ENCODE results near the gene PIBF1.

The PIBF1 gene, protein sequence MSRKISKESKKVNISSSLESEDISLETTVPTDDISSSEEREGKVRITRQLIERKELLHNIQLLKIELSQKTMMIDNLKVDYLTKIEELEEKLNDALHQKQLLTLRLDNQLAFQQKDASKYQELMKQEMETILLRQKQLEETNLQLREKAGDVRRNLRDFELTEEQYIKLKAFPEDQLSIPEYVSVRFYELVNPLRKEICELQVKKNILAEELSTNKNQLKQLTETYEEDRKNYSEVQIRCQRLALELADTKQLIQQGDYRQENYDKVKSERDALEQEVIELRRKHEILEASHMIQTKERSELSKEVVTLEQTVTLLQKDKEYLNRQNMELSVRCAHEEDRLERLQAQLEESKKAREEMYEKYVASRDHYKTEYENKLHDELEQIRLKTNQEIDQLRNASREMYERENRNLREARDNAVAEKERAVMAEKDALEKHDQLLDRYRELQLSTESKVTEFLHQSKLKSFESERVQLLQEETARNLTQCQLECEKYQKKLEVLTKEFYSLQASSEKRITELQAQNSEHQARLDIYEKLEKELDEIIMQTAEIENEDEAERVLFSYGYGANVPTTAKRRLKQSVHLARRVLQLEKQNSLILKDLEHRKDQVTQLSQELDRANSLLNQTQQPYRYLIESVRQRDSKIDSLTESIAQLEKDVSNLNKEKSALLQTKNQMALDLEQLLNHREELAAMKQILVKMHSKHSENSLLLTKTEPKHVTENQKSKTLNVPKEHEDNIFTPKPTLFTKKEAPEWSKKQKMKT

DNA sequence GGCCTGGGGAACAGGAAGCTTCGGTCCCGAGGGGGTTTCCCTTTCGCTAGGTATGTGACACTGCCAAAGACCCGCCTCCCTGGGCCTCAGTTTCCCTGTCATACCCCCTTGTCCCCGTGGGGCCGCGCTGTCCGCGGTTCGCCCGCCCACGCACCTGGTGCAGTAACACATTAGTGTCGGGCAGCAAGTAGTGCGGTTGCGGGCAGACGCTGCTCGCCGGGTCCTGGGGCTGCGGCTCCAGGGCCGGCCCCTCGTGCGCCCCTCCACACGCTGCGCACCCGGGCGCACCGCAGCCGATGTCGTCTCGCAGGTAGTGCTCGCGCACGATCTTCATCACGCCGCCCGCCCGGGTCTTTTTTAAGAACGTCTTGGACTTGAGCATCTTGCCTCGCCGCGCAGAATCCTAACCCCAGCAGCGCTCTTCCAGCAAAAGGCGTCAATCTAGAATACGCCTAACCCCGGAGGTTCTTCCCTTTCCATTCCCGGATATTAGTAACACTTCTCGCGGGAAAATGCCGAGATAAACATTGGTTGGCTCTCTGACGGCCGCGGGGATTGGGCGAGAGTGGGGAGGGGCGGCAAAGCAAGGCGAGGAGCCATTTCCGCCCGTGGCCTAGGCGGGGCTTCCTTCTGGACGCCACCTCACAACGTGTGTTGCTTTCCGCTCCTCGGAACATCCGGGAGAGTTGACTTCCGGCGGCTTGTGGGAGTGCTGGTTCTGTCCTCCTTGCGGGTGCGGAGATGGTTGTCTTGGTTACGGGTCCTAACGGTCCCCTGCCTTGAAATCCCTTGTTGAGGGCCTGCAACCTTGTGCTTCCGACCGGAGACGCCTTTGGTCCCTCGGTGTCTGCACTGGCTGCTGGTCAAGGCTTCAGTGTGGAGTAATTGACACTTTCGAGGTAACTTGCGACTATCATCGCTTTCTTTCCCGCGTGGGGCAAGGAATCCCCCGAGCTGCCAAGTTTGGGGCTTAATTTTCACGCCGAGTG, at the start of gene PIBF1, which contains the start of gene DIS3:
Gene PIBF1 (plus strand): TSS at position 683 of the 989 bp plus-strand sequence. CDS start 1,337 bp downstream, outside the sequence.
Gene DIS3 (minus strand): TSS at position 450 of the 989 bp plus-strand sequence. CDS start 68 bp downstream, at position 382.
- H3K27ac ChIP-seq: peak within 1 kb of the TSS; percentile 82
- peak within 1 kb of the TSS; percentile 84 to 86 for H3K4me3 ChIP-seq (ENCODE audit: low read depth in 1 of 2, low read length in 1 of 2)
- H3K9me3 ChIP-seq: no peaks in the 10 kb centered on the region
- H3K36me3 ChIP-seq: peaks cover 24% of the 10 kb centered on the region
- no peaks in the 10 kb centered on the region for H3K27me3 ChIP-seq
- peaks cover 21 to 24% of the 10 kb centered on the region in 2 experiments for H3K4me1 ChIP-seq (ENCODE audit: control insufficient read depth in 1 of 2, insufficient read depth in 1 of 2, low read depth in 1 of 2, low read length in 1 of 2)
- TF ChIP-seq, protein P1, sequence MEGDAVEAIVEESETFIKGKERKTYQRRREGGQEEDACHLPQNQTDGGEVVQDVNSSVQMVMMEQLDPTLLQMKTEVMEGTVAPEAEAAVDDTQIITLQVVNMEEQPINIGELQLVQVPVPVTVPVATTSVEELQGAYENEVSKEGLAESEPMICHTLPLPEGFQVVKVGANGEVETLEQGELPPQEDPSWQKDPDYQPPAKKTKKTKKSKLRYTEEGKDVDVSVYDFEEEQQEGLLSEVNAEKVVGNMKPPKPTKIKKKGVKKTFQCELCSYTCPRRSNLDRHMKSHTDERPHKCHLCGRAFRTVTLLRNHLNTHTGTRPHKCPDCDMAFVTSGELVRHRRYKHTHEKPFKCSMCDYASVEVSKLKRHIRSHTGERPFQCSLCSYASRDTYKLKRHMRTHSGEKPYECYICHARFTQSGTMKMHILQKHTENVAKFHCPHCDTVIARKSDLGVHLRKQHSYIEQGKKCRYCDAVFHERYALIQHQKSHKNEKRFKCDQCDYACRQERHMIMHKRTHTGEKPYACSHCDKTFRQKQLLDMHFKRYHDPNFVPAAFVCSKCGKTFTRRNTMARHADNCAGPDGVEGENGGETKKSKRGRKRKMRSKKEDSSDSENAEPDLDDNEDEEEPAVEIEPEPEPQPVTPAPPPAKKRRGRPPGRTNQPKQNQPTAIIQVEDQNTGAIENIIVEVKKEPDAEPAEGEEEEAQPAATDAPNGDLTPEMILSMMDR (IDR thresholded peaks at IDR 0.05): no peak

DNA sequence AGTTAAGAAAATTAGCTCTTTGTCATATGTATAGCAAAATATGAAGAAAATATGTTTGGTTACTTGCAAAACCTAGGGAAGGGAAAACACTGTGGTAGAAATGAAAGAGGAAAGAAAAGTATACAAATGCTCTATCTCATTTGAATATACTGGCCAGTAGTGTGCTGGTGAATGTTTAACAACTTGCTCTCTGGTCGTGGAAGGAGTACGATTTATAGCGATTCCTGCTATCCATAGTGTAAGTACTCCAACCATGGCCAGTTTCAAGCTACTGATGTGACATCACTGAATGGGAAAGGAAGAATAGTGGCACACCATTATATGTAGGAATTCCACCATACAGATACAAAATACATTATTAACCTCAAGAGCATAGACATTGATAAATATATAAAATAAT, 44.9 kb upstream of the PIBF1 start:
- Histone ChIP-seq H3K27ac (no peak overlapping the region), H3K4me1 (ENCODE audit: control insufficient read depth in 1 of 2, insufficient read depth in 1 of 2, low read depth in 1 of 2, low read length in 1 of 2) (no peaks in the 10 kb centered on the region), H3K27me3 (no peaks in the 10 kb centered on the region), H3K4me3 (ENCODE audit: low read depth in 1 of 2, low read length in 1 of 2) (no peak overlapping the region), H3K36me3 (peaks cover 41% of the 10 kb centered on the region), H3K9me3 (no peaks in the 10 kb centered on the region)
- TF ChIP-seq, protein P1 (IDR thresholded peaks at IDR 0.05): no peak

DNA sequence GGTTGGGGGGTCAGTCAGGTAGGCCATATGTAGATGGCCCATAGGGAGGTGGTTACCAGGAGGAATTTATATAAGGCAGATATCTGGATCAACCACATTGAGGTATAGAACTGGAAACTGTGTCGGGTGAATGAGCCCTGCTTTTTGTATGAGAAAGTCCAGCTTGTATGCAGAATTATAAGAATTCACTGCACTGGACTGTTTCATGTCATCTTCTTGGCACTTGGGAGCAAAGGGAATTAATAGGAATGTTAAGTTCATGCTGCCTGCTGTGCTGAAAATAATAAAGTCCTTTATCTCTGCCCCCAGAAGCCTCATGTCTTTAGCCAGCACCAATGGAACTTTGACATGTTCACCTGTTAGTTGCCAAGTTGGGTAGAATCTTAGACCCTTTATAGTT, 41.9 kb upstream of the PIBF1 start:
- TF ChIP-seq, protein P1 (IDR thresholded peaks at IDR 0.05): no peak
- Histone ChIP-seq H3K27me3 (no peaks in the 10 kb centered on the region), H3K9me3 (no peaks in the 10 kb centered on the region), H3K36me3 (peaks cover 47% of the 10 kb centered on the region), H3K4me3 (ENCODE audit: low read depth in 1 of 2, low read length in 1 of 2) (no peak overlapping the region), H3K4me1 (ENCODE audit: control insufficient read depth in 1 of 2, insufficient read depth in 1 of 2, low read depth in 1 of 2, low read length in 1 of 2) (no peaks in the 10 kb centered on the region), H3K27ac (no peak overlapping the region)

DNA sequence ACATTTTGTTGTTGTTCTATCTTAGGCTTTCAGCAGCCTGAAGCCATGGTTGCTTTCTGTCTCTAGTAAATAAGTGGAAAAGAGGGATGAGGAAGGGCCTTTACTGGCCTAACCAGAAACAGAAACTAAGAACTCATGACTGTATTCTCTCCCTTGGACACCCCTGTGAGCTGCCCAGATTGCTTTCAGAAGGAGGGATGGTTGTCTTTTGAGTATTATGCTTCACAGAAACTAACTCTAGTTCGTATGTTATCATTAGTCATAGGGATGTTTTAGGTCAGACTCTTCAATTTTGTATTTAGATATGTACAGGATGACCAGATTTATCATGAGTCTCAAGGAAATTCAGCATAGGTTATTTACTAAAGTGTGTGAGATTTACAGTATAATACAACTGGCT, 36.7 kb upstream of the PIBF1 start:
- no peak overlapping the region for H3K4me3 ChIP-seq (ENCODE audit: low read depth in 1 of 2, low read length in 1 of 2)
- H3K4me1 ChIP-seq (ENCODE audit: control insufficient read depth in 1 of 2, insufficient read depth in 1 of 2, low read depth in 1 of 2, low read length in 1 of 2): no peaks in the 10 kb centered on the region
- no peaks in the 10 kb centered on the region for H3K27me3 ChIP-seq
- H3K9me3 ChIP-seq: no peaks in the 10 kb centered on the region
- peaks cover 66% of the 10 kb centered on the region for H3K36me3 ChIP-seq
- H3K27ac ChIP-seq: no peak overlapping the region
- TF ChIP-seq, protein P1 (IDR thresholded peaks at IDR 0.05): no peak

DNA sequence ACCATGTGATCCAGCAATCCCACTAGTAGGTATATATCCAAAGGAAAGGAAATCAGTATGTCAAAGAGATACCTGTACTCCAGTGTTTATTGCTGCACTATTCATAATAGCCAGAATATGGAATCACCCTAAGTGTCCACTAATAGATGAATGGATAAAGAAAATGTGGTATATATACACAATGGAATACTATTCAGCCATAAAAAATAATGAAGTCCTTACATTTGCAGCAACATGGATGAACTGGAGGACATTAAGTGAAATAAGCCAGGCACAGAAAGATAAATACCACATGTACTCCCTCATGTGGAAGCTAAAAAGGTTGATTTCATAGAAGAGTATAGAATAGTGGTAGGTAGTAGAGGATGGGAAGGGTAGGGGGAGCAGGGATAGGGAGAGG, 30.7 kb upstream of the PIBF1 start:
- no peaks in the 10 kb centered on the region for H3K27me3 ChIP-seq
- H3K36me3 ChIP-seq: peaks cover 87% of the 10 kb centered on the region
- no peak overlapping the region for H3K27ac ChIP-seq
- no peaks in the 10 kb centered on the region for H3K9me3 ChIP-seq
- no peaks in the 10 kb centered on the region for H3K4me1 ChIP-seq (ENCODE audit: control insufficient read depth in 1 of 2, insufficient read depth in 1 of 2, low read depth in 1 of 2, low read length in 1 of 2)
- TF ChIP-seq, protein P1 (IDR thresholded peaks at IDR 0.05): no peak
- H3K4me3 ChIP-seq (ENCODE audit: low read depth in 1 of 2, low read length in 1 of 2): no peak overlapping the region
